HL-60/S4 (cell line): Measurements from ENCODE around the gene AR.

Source experiments
- in situ Hi-C: fragments of 300-500 bp; cut with MboI; formaldehyde crosslinking; loops from 2 replicates; pipeline ENCODE4 v1.14.3; 2022; ENCODE audit warnings: low sequenced_read_pairs

AR gene

DNA sequence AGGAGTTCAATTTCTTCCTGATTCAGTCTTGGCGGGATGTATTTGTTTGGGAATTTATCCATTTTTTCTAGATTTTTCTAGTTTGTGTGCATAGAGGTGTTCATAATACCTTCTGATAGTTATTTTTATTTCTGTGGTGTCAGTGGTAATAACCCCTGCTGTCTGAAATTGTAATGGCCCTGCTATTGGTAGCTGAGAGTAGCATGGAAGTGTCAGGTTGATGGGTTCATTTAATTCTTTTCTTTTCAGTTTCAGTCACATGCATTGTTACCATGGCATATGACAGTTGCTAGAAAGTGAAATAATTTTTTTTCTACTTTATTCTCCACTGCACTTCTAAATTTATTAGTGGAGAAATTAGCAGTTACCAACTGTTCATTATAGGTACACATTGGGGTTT, 20.7 kb downstream of the AR start:
- in situ Hi-C loops: no loop called here

DNA sequence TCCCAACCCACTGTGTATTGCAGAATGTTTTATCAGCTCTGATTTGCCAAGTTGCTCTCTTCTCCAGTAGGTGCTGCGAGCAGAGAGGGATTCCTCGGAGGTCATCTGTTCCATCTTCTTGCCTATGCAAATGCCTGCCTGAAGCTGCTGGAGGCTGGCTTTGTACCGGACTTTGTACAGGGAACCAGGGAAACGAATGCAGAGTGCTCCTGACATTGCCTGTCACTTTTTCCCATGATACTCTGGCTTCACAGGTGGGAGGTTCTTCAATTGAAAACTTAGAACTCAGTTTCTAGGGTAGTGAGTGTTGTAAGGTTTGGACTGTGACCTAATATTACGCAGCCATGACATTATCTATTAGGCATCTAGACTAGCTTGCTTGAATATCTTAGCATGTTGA, 24.9 kb downstream of the AR start:
- in situ Hi-C loops: no loop called here

DNA sequence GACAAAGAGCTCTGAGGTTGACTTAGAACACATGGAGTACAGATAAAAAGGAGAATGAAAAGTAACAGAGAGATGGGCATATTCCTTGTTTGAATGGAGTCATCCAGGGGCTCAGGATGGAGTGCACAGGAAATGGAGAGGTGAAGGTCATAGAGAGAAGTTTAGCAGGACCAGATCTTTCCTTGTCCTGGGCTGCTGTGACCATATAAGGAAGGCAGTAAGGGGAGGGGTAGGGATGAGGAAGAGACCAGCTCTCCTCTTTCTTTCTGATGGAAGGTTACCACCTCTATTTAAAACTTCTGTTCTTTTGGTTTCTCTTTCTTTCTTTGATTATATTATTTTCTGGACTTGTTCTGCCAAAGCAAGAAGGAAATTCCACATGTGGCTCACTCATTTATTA, 27.0 kb downstream of the AR start:
- in situ Hi-C loops: no loop called here

DNA sequence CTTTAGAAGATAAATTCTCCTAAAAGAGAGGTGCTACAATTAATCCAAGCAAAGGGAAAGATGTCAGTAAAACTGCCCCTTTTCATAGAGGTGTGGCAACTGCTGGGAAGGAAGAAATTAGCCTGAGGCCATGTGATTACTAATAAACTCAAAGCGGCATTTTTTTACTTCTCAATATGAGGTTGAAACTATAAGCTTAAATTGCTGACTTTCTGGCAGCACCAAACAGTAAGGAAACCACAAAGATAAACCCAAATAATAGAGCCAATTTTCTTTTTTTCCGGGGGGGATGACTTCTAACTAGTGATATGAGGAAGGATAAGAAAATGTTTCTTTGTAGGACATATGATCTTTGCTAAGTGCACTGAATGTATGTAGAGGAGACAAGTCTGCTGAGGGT, 30.9 kb downstream of the AR start:
- in situ Hi-C loops: no loop called here

DNA sequence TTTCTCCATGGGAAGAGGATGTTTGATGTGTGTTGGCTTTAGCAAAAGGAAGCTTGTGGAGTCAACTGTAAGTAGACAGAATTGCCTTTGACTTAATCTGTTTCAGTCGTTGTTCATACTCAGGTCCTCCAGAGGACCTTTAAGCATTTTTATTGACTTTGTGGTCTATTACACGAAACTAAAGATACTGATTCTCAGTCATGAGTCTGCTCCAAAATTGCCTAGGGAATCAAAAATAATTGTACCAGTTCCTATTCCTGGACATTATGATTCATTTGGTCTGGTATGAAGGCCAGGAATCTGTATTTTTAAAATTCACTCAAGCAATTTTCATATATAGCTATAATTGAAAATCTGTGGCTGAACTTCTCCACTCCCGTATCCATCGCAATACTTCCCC, 38.6 kb downstream of the AR start:
- in situ Hi-C loops: no loop called here

DNA sequence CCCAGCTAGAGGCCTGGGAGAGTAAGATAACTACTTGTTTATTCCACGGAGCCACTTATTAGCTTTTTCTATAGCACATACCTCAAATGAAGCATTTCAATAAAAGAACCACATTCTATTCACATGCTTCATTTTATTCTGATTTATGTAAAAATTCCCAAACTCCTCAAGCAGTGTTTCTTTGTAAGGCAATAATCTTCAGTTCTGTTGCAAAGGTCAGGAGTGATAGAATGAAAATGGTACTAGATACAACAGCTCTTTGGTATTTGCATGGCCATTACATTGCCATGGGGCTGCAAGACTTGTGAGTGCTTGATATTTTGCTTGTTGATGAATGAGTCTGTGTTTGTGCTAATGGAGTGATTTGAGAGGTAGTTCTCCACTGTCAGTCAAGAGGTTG, 39.4 kb downstream of the AR start:
- in situ Hi-C loops: no loop called here

DNA sequence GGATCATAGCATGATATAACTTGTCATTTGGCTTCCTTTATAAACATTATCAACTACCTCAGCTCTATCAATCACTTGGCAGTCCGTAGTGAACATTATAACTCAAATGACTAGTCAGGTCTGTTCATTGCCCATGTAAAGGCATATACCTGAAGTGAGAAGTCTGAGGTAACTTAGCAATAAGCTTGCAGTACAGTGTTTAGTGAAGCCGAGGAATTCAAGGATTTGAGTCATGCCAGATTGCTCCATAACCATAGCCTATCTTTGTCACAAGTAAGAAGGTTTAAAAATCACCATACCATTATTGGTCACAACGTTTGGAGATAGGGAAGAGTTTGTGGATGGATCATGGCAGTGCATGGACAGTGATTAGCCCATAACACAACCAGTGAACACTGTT, 41.6 kb downstream of the AR start:
- in situ Hi-C loops: no loop called here

DNA sequence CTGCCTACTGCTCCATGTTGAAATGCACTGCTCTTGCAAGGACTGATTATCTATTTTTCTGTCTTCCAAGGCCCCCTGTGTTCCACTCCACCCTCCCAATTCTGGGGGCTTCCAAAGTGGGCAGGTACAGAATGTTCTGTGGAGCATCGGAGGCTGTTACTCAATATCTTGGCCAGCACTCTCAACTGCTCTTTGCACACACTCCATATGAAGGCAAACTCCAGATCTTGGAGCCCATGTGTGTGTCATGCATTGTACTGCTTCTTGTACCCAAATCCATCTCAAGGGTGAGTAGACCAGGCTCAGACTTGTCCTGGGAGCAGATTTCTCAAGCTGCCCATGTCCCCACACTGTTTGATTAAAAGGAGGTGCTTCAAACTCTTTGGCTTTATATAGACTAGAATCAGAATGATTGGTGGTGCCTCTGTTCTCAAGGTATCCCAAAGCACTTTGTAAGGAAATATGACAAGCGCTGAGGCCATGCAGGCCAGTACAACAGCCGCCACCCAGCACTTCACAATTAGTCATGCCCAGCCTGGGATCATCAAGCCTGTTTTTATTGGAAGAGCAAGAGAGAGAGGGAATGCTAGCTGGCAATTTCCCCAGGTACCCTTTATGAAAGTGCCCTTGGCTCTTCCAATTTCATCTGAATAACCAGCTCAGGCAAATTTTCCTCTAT, 44.3 kb downstream of the AR start:
- in situ Hi-C loops: no loop called here

DNA sequence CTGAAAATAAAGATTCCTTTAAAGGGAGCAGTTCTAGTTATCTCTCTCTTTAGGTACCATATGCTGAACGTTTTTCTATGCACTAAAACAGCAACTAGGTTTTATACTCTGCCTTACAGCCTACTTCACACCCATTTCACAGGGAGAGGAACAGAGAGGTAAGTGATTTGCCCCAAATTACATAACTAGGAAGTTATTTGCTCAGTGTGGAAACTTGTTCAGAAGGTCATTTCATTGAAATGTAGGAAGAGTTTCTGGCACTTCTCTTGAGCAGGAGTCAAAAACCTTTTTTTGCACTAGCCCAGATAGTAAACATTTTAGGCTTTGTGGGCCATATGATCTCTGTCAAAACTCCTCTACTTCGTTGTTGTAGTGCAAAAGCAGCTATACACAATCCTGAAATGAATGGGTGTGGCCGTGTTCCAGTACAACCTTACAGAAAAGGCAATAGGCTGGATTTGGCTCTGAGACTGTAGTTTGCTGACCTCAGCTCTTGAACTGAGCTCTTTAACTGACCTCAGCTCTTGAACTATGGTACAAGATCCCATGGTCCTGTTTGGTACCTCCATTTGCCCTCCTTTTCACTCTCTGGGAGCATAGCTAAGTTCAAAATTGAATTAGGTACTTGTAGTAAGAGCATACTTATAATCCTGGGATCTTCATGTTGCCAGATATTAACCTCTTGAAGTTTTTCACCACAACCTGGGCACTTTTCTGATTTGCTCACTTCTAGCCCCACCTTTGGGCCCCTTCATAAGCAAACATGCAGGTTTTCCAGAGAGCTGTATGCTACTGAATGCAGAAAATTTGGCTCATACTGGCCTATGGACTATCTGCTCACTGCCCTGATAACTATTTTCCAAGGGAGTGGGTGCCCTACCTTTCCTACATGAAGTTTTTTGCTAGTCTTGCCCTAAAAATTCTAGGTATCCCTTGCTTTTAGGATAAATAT, 53.3 kb downstream of the AR start:
- in situ Hi-C loops: no loop called here

DNA sequence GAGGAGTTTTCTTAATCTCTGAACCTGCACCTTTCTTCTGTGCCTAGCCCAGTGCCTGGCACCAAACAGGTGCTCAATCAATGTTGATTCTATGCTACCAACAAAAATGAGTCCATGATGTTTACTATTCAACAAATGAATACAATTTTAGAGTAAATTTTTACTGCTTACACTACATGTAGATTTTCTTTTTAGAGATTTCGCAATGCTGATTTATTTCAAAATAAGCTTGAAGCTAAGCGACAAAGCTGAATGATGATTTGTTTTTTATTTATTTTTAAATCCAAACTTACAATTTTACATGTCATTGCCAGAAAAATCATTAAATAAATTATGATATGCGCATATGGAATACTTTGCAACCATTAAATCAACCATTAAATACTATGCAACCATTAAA, 55.7 kb downstream of the AR start:
- in situ Hi-C loops: no loop called here

DNA sequence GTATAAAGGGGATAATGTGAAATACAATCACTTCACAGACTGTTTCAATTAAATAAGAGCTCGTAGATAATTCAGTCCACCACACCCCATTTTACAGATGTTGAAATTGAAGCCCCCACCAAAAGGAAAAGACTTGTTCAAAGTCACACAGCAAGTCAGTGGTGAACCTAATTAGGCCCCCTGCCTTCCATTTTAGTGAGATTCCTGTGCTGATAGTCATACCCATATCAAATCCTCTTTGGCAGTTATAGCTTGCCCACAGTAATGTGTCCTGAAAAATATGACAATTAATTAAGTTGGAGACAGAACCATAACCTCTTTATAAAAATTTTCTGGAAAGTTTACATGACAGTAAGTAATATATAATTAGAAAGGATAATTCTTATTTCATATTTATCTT, 58.0 kb downstream of the AR start:
- in situ Hi-C loops: no loop called here

DNA sequence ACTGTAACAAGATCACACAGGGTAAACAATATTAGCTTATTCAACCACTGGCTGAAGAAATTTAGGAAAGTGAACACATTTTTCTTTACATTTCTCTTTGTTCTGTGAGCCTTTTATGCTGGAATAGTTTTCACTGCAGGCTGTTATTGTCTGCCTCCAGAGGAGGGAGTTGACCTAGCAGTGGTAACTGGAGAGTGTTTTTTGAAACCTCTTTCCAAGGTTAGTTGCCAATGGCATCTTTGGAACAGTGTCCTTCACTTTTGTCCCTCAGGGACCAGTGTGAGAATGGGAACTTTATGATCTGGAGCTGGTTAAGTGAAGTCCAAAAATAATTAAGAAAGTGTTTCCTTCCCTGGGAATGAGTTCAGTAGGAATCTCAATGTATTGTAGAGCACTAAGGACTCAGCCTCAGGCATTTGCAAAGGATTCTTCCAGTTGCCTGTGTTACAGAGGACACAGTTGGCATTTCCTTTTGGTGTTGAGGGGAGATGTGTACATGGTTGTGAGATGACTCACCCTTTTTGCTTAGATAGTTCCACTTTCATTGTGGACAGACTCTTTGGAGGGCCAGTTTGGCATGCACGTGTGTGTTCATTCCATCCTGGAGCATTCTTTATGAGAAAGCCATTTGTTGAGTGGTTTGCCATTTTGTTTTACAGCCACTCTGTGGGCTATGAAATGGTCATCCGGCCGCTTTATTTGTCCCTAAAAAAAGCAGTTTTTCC, 61.3 kb downstream of the AR start:
- in situ Hi-C loops: no loop called here

DNA sequence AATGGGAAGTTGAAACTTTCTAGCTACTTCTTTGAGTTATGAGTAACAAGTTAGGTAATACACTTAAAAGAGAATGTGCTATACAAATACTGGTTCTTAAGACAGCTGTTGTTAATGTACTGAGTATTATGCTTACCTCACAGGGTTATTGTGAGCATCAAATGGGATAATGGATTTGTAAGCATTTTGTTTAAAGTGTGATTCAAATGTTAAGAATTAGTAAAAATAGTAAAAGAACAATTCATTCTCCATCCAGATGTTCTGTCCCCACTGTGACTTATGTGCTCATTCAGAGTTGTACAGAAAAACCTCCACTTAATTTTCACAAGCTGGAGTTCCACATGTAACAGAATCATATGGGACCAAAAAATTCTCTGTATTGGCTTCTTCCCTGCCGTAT, 63.6 kb downstream of the AR start:
- in situ Hi-C loops: no loop called here

DNA sequence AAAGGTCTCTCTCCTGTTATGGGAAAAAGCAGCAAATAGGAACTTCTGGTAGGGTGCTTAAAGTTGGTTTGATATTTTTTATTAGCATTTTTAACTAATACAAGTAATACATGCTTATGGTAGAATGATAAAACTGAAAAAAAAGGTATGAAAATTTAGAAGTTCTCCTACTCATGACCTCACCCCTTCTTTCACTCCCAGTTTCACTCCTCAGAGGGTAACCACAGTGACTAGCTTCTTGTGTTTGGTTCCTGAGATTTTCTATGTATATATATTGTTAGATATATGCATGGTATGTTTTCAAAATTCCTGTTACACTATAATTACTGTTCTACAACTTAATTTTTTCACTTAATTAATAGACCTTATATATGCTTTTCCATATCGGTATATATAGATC, 66.5 kb downstream of the AR start:
- in situ Hi-C loops: no loop called here

DNA sequence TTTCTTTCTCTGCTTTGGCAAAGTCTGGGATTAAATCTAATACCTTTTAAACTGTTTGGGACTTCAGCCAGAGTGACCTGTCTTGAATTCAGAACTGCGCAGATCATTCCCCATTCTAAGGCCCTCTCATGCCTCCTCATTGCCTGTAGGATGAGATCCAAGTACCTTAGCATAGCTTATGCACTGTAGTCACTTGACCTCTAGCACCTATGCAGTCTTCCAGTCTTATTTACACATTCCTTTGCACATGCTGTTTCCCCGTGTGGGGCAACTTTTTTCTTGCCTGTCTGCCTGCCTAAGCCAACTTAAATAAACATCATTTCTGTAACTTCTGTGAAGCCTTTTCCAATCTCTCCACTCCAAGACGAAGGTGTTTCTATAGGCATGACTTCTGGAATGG, 68.4 kb downstream of the AR start:
- in situ Hi-C loops: no loop called here

DNA sequence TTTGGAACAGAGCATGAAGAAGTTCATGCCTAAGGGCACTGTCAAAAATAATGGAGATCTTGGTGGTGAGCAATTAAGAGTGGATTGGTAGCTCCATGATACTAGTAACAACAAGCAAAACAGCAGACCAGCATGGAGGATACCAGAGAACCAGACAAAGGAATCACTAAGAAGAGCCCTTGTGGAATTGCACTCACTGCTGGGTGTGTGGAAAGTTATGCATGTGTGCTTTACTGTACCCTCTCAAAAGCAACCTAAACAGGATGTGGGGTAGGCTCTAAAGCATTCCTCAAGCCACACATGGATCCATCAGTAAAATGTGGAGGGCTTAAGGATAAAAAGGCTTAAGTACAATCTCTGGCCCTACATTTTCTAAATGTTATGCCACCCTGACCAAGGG, 69.5 kb downstream of the AR start:
- in situ Hi-C loops: no loop called here

DNA sequence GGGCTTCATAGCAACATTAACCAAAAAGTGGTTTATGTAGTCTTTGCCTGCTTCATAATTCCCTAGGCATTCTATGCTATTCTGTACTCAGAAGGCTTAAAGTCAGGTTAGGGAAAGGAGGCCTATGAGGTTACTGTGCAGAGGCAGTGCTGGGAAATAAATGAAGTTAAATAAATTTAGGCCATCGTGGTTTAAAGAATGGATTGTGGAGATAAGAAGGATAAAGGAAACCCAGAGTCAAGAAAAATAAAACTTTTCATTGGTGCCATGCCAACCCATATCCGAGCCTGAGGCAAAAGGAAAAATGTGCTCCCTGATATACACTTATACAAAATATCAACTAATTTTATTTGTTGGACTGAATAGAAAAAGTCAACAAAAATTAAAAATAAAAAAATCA, 70.2 kb downstream of the AR start:
- in situ Hi-C loops: no loop called here

DNA sequence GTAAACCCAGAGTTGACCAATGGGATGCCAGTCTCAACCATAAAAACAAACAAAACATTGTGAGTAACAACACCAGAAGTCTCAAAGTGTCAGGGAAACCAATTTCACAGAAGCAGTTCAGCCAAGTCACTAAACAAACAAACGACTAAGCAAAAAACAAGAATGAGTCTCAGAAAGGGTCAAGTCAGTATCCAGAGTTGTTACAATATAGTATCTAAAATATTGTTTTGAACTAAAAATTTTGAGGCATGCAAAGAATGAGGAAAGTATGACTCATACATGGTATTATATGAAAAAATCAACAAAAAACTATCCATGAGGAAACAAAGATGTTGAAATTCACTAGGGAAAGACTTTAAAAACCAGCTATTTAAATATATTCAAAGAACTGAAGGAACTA, 70.6 kb downstream of the AR start:
- in situ Hi-C loops: no loop called here

DNA sequence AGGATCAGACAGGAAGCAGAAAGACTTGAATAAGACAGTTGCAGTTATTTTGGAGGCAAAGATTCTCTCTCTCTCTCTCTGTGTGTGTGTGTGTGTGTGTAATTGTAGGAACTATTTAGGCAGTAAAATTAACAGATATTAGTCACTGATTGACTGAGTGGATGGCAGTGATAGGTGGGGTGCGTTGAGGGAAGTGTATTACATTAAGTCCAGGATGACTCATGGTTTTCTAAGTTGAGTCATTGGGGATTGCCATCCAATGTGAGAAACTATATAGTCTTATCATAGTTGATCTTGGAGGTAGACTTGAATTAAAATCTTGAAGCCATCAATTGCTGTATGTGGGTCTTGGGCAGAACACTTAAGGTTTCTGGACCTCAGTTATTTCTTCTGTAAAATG, 75.4 kb downstream of the AR start:
- in situ Hi-C loops: no loop called here

DNA sequence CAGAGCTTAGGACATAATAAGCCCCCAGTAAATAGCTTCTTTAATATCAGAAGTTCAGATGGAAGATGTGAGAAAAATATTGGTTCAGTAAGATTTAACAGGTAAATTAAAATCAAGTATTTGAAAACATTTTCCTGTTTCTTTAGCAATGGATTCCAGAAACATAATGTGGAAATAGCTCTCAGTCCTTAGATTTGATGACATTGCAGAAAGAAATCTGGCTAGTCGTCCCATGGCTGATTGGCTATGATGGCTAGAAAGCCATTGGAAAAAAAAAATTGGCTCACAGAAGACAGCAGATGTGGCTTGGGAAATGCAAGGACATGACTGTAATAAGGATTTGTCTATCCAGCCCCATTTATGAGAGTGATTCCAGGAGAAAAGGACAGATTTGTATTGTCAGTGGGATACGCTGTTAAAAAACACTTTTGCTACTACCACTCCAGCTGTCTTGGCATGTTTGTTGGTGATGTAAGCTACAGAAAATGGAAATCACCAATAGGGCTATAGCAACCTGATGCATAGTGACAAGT, 78.3 kb downstream of the AR start:
- in situ Hi-C loops: no loop called here

DNA sequence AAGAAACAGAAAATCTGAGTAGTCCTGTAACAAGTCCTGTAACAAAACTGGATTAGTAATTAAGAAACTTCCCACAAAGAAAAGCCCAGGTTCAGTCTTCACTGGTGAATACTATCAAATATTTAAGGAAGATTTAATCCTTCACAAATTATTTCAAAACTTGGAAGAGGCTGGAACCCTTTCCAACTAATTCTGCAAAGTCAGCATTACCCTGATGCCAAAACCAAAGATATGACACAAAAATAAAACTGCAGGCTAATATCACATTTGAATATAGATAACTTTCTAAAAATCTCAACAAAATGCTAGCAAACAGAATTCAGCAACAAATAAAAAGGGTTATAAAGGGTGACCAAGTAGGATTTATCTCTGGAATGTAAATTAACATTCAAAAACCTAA, 80.5 kb downstream of the AR start:
- in situ Hi-C loops: no loop called here

DNA sequence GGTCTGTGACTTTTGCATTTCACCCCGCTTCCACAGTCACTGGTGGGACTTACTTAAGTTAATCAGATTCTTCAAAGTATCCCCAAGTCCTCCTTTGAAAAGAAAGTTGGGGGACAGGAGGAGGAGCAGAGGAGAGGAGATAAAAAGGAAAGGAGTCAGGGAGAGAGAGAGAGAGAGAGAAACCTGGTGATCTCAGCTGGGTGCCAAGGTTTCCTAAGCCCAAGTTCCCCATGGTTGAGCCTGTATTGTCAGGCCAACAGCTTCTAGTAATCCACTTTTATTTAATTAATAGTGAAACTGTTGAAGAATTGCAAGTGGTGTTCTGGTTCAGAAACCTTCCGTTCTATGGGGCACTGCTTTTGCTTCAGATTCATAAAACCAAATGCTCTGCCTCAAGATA, 91.6 kb downstream of the AR start:
- in situ Hi-C loops: no loop called here
